VCaP (cell line): Measurements from ENCODE around the gene CAPN7.

Source experiments
- H3K27ac ChIP-seq: fragments of 450-650 bp; 2 replicates; pipeline ENCODE4 v1.5.1; 2017
- CTCF ChIP-seq: fragments of 450-650 bp; conservative IDR thresholded peaks from 2 replicates; pipeline ENCODE4 v1.5.1; 2017; ENCODE audit warnings: mild to moderate bottlenecking, moderate library complexity

The CAPN7 gene

DNA sequence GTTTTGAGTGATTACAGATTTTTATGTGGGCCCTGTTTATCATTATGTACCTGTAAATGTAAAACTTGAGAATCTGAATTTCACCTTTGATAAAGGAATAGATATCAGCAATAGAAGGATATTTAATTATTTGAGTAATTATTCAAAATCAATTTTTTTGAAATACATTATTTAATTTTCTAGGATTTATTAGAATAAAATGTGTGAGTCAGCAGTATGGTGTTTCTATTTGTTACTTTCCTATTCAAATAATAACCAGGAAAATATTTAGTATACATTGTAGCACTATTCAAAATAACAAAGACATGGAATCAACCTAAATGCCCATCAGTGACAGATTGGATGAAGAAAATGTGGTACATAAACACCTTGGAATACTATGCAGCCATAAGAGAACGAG lies 22.1 kb downstream of the CAPN7 start:
- TF ChIP-seq CTCF, result no peak
- no peak overlapping the region for H3K27ac ChIP-seq

GRCh38 chr3:15229262-15229661 lies 23.2 kb downstream of the CAPN7 start:
- H3K27ac ChIP-seq, result no peak overlapping the region
- no peak for TF ChIP-seq CTCF

DNA sequence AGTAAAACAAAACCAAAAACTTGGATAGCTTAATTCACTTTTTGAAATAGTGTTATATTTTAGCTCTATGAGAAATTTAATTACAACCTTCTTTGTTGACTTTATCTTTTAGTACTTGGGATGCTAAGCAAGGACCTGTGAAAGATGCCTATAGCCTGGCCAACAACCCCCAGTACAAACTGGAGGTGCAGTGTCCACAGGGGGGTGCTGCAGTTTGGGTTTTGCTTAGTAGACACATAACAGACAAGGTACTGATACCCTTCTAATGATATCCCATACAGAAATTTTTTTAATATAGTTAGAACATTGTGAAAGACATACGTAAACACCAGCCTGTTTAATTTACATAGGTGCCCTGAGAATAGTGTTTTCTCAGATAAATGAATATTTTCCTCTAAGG lies 35.3 kb downstream of the CAPN7 start:
- peak; percentile 32; the same call in 1 of the 2 replicates for TF ChIP-seq CTCF
- H3K27ac ChIP-seq, result no peak overlapping the region

DNA sequence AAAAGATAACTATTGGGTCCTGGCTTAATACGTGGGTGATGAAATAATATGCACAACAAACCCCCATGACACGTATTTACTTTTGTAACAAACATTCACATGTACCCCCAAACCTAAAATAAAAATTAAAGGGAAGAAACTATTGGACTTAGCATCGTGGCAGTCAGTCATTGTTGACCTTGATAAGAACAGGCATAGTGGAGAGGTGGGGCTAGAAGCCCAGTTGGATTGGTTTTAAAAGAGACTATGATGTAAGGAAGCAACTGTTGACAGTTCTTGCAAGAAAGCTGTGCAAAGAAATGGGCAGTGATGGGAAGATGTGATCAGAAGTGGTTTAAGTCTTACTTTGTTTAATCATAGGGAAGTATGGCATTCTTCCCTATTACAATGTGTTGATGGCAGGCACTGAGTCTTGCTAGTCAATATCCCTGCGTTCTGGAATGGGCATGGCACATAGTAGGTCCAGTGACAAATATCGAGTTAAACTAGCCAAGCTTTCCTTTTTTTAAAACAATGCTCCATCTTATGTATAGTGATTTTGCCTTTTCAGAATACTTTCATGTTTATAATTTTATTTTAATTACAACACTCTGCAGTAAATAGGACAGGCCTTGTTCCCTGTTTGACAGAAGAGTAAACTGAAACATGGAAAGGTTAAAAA lies 37.9 kb downstream of the CAPN7 start:
- no peak overlapping the region for H3K27ac ChIP-seq
- no peak for TF ChIP-seq CTCF

DNA sequence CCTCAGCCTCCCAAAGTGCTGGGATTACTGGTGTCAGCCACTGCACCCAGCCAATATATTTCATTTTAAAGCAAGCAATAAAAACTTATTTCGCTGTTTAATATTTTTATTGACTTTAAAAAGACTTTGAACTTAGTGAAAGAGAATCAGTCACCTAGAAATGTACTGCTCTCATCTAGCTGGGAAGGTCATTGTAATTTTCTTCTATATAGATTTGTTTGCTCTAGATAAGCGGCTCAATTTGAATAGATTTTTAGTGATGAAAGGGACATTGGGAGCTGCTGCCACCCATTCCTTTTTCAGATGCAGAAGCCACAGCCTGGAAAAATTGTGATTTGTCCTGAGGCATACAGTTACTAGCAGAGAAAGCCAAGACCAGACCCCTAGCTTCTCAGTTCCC lies 40.1 kb downstream of the CAPN7 start:
- no peak overlapping the region for H3K27ac ChIP-seq
- no peak for TF ChIP-seq CTCF

DNA sequence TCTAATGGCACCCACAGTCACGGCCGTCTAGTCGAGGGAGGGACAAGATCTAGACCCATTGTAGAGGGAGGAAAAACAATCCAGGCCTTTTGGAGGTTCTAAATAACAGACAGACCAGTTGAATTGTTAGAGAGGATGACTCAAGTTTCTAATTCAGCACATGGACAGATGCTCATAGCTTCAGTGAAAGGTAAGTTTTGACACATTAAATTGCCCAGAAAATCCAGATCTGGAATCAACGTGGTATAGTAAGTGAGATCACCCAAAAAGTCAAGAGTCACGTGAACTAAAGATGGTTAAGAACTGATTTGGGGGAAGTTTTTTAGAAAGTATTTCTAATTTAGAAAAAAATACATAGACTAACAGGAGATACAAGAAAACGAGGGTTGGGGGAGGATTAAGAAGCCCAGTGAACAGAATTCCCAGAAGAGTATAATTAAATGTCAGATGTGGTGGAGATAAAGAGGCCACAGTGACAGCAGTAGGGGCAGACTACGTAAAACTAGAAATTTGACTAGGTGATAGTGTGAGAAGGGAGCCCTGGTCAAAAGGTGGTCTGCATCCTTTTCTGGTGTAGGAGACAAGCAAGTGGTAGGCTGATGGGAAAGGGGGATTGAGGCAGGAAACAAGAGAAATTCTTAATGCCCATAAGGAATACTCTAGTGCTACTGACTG lies 47.1 kb downstream of the CAPN7 start:
- no peak overlapping the region for H3K27ac ChIP-seq
- TF ChIP-seq CTCF, result no peak

DNA sequence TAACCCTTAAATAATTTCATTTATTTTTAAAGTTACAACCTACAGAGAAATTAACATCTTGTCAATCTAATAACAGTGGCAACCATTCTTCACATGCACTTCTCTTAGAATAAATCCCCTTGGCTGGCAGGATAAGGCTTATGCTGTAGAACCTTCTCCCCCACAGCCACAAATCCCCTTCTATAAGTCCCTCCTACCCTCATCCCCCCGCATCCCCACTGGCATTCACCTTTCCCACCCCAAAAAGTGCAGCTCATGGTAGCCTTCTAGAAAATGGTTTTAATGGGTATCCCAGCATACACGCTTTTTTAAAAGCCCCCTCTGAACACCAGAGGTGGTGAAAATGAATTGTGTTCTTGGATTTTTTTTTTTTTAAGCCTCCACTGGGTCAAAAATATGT lies 49.2 kb downstream of the CAPN7 start:
- H3K27ac ChIP-seq, result no peak overlapping the region
- no peak for TF ChIP-seq CTCF
